Endothelial cell of umbilical vein (primary cell): ENCODE measurements around the gene MFNG.

Experiments
- MYC ChIP-seq: IDR thresholded peaks from one replicate; pipeline ENCODE4 v1.6.1; 2011; ENCODE audit warnings: mild to moderate bottlenecking, low read depth, low read length
- POLR2AphosphoS5 ChIP-seq: IDR thresholded peaks from 2 replicates; pipeline ENCODE4 v1.6.1; 2012; ENCODE audit warnings: low read depth, mild to moderate bottlenecking, control low read depth, low read length, moderate library complexity; ENCODE audit not compliant: insufficient read depth
- TF ChIP-seq, protein P1 (sequence below), 2 donors: IDR thresholded peaks; 1 replicate in 1 of 2; 2 replicates in 1 of 2; pipeline ENCODE4 v1.5.1; 2011; ENCODE audit warnings: low read length in 2 of 2, mild to moderate bottlenecking in 2 of 2, moderate library complexity in 2 of 2, control low read depth in 1 of 2, inconsistent platforms in 1 of 2, low read depth in 1 of 2; ENCODE audit not compliant: insufficient read depth in 1 of 2; ENCODE audit errors: extremely low read depth in 1 of 2
- TF ChIP-seq, protein P2 (sequence below): IDR thresholded peaks from 2 replicates; pipeline ENCODE4 v1.6.1; 2011; ENCODE audit not compliant: insufficient read depth, insufficient read length

- TF ChIP-seq, protein P1, sequence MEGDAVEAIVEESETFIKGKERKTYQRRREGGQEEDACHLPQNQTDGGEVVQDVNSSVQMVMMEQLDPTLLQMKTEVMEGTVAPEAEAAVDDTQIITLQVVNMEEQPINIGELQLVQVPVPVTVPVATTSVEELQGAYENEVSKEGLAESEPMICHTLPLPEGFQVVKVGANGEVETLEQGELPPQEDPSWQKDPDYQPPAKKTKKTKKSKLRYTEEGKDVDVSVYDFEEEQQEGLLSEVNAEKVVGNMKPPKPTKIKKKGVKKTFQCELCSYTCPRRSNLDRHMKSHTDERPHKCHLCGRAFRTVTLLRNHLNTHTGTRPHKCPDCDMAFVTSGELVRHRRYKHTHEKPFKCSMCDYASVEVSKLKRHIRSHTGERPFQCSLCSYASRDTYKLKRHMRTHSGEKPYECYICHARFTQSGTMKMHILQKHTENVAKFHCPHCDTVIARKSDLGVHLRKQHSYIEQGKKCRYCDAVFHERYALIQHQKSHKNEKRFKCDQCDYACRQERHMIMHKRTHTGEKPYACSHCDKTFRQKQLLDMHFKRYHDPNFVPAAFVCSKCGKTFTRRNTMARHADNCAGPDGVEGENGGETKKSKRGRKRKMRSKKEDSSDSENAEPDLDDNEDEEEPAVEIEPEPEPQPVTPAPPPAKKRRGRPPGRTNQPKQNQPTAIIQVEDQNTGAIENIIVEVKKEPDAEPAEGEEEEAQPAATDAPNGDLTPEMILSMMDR (IDR thresholded peaks at IDR 0.05; ENCODE audit: extremely low read depth in 1 of 2, insufficient read depth in 1 of 2, low read depth in 1 of 2, low read length in 2 of 2), result peak; percentile 5 to 13
- TF ChIP-seq, protein P2, sequence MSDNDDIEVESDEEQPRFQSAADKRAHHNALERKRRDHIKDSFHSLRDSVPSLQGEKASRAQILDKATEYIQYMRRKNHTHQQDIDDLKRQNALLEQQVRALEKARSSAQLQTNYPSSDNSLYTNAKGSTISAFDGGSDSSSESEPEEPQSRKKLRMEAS, result no peak
- TF ChIP-seq MYC (no peak), POLR2AphosphoS5 (no peak)
Observed at GRCh38 chr22:37508431-37508992, 22.3 kb upstream of the MFNG start.
